Epithelial cell of proximal tubule (primary cell): ENCODE results near the gene UBE3C. TPM values are rescaled to one million over a fixed set of nuclear protein-coding genes. Genes with fewer than 3 reads are reported as not detected.

Source experiments
- DNase-seq: peaks from one replicate; pipeline ENCODE4 v3.0.0-alpha.2; 2011; ENCODE audit warnings: low read depth
- H3K4me3 ChIP-seq: 2 replicates; pipeline ENCODE4 v1.5.1; 2011; ENCODE audit warnings: low read depth, mild to moderate bottlenecking, low read length
- CTCF ChIP-seq: conservative IDR thresholded peaks from 2 replicates; pipeline ENCODE4 v1.5.1; 2012; ENCODE audit warnings: low read depth, mild to moderate bottlenecking, low read length
- total RNA-seq: library from RNA; depleted of rRNA; stranded (reverse); fragments of >200 nt; gene quantifications from 2 replicates; pipeline ENCODE4 v1.2.3, GENCODE V29; 2015

Gene UBE3C
- total RNA-seq, 1 donor from 2014 or later = 42.3 TPM

DNA sequence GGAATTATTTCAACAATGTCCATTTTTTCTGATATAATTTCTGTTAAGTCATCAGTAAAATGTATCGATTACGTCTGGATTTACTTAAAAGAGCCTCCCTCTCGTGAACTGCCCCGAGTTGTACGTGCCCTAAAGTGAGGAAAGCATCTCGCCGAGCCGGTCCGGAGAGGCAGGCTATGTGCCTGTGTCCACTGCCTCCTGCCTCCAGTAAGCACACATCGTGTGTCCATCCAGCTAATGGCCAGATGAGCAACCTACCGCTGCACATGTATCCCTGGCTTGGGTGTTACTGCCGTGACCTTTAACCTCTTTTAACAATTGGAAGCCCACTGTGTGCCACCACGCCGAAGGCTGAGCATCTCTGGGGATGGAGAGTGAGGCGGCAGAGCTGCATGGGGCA lies 174.9 kb downstream of the UBE3C start:
- H3K4me3 ChIP-seq = no peak overlapping the region
- TF ChIP-seq CTCF = no peak
- DNase-seq = no peak

GRCh38 chr7:157318015-157318706 lies 179.4 kb downstream of the UBE3C start:
- no peak for DNase-seq
- no peak overlapping the region for H3K4me3 ChIP-seq
- TF ChIP-seq CTCF = no peak

Other genes with a start within 250 kb of the UBE3C start
- gene LMBR1, start 245.7 kb upstream of the UBE3C start, total RNA-seq = 27.5 and 34.6 TPM in 2 replicates
- gene NOM1, start 189.2 kb upstream of the UBE3C start, total RNA-seq = 8.9 and 17.7 TPM in 2 replicates
- 2.1 and 4.6 TPM in 2 replicates for gene MNX1, start 128.3 kb upstream of the UBE3C start, total RNA-seq
- gene DNAJB6, start 198.1 kb downstream of the UBE3C start, total RNA-seq = 108 and 147 TPM in 2 replicates